ENCODE results near the gene ARHGEF19.

DNA sequence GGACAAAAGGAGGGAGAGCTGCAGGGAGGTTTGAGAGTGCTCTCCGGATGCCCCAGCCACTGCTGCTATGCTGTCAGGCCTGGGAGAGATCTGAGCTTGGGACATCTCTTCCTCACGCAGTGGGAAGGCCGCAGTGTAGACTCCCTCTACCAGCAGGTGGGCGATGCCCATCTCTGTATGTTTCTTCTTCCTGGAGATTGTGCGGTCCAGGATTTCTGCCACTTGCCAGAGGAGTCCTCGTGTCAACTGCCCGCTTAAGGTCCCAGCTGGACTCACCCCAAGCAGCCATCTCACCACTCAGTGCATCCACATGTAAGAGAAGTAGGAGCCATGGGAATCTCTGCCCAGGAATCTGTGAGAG lies 13.7 kb upstream of the ARHGEF19 start:
- TF ChIP-seq, protein P1, sequence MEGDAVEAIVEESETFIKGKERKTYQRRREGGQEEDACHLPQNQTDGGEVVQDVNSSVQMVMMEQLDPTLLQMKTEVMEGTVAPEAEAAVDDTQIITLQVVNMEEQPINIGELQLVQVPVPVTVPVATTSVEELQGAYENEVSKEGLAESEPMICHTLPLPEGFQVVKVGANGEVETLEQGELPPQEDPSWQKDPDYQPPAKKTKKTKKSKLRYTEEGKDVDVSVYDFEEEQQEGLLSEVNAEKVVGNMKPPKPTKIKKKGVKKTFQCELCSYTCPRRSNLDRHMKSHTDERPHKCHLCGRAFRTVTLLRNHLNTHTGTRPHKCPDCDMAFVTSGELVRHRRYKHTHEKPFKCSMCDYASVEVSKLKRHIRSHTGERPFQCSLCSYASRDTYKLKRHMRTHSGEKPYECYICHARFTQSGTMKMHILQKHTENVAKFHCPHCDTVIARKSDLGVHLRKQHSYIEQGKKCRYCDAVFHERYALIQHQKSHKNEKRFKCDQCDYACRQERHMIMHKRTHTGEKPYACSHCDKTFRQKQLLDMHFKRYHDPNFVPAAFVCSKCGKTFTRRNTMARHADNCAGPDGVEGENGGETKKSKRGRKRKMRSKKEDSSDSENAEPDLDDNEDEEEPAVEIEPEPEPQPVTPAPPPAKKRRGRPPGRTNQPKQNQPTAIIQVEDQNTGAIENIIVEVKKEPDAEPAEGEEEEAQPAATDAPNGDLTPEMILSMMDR (IDR thresholded peaks at IDR 0.05; ENCODE audit: insufficient read depth, low read depth, low read length): no peak
- TF ChIP-seq EZH2 (IDR thresholded peaks at IDR 0.05; ENCODE audit: insufficient read depth, low read length): no peak
